ENCODE measurements around the gene WNT5A.

DNA sequence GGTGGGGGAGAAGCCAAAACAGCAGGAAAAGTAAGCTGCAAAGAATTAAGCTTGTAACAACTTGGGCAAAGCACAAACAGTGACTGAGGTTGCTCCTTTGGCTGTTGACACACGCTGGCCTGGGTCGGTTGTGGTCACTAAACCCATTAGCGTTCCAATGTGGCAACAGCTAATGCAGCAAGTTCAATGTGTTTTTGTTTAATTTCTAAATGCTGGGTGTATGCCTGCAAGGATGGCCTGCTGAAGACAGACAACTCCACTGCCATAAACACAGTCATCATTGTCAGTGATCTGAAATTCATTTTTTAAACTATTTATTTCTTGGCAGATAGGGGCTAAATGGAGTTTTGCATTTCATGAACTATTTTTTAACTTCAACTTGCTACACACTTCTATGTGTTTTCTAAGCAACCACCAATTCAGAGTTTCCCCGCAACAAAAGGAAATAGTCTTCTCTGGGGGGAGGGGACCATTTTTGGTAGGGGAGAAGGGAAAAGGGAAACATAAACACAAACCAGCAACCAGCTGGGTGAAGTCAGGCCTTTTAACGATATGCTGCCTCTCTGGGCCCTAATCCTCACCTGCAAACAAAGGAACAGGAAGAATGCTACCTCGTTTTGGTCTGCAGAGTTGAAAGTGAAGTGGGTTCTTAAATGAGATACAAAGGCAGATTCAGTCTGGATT lies 34.8 kb upstream of the WNT5A start:
- TF ChIP-seq POLR2A (IDR thresholded peaks at IDR 0.05): no peak
- no peak for TF ChIP-seq CTCF (IDR thresholded peaks at IDR 0.05)

Measured in right lobe of liver (tissue), 4 donors.